Stimulated activated CD8-positive, alpha-beta memory T cell treated with anti-CD3 and anti-CD28 coated beads, Interleukin-15, amount 100 ng/mL, for 4 hours (primary cell): Measurements from ENCODE around the gene IQCK.
"Not testable (repeated sequence)": the region's sequence is repeated elsewhere in the genome, so short reads cannot be mapped to it uniquely, and the experiment has no call there.

Experiments used
- DNase-seq, 2 donors: peaks; one replicate each; pipeline ENCODE4 v3.0.0-alpha.2; 2020; ENCODE audit warnings: low read depth in 2 of 2

IQCK gene

DNA sequence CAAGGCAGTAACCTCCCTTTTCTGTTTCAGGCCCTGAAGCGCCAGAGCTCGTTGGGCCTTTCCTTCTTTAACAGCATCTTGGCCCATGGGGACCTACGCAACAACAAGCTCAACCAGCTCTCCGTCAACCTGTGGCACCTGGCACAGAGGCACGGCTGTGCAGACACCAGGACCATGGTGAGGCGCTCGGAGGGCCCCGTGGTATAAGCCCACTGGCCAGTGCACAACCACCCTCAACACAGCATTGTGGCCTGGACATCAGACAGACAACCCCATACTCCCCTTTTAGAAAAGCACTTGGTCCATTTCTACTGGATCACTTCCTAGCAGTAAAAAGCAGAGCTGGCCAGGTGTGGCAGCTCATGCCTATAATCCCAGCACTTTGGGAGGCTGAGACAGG, 18.6 kb upstream of the IQCK start:
- DNase-seq: no peak

DNA sequence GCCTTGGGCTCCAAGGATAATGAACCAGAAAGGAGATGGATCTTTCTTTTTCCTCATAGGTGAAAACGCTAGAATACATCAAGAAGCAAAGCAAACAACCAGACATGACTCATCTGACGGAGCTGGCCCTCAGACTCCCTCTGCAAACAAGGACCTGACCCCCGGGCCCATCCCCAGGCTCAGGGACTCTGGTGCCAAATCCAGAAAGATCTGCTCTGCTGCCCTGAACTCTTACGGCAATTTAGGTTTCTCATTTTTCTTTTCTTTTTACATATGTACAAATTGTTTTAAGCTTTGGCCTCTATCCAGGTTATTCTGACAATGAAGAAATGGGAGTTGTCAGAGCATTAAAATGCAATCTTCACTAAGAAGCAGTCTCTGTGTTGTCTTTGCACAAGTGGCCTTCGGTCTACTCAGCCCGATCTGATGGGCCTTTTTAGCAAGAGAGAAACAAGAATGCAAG, 17.7 kb upstream of the IQCK start:
- DNase-seq: no peak

- no peak for DNase-seq
Observed at GRCh38 chr16:19701091-19701490, 17.0 kb upstream of the IQCK start.

DNA sequence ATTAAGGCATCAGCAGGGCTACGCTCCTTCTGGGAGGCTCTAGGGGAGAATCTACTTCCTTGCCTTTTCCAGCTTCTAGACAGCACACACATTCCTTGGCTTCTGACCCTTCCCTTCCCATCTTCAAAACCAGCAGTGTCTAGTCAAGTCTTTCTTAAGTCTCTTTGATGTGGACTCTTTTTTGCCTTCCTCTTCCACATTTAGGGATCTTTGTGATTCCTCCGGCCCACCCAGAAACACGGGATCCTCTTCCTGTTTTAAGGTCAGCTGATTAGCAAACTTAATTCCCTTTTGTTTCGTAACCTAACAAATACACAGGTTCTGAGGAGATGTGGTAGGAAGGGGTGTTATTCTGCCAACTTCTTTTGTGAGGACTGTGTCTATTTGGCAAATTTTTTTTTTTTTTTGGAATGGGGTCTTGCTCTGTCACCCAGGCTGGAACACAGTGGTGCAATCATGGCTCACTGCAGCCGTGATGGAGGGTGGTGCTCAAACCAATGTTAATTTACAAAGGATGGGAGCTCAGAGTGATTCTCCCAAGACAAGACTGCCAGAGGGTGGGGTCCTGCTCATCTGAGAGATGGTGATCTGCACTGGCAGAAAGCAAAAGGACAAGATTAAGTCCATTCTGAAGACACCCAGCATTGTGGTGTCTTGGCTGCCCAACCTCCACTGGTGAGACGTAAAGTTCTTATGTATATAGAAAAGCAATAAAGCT, 14.7 kb upstream of the IQCK start:
- DNase-seq: no peak

- DNase-seq: no peak
Observed at GRCh38 chr16:19704321-19705145, 13.5 kb upstream of the IQCK start.

GRCh38 chr16:19705146-19705501, 12.9 kb upstream of the IQCK start:
- DNase-seq: no peak

DNA sequence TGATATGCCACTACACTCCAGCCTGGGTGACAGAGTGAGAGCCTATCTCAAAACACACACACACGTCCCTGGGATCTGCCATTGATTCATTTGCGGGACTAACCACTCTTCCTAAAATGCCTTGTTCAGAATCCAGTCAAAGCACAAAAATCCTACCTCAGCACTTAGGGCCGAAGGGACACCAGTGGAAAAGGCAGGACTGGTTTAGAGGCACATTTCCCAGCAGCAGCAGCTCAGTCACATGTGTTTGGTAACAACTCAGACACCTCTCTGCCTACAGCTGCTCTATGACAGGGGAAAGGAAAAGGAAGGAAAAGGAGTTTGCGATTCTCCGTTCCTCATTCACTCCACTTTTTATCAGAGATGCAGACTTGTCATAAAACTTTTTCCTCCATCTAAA, 12.2 kb upstream of the IQCK start:
- no peak for DNase-seq

- no peak for DNase-seq
Observed at GRCh38 chr16:19706846-19707245, 11.2 kb upstream of the IQCK start.

GRCh38 chr16:19707569-19708295, 10.3 kb upstream of the IQCK start:
- DNase-seq: no peak

- DNase-seq: no peak
Observed at GRCh38 chr16:19708296-19709205, 9.5 kb upstream of the IQCK start.

DNA sequence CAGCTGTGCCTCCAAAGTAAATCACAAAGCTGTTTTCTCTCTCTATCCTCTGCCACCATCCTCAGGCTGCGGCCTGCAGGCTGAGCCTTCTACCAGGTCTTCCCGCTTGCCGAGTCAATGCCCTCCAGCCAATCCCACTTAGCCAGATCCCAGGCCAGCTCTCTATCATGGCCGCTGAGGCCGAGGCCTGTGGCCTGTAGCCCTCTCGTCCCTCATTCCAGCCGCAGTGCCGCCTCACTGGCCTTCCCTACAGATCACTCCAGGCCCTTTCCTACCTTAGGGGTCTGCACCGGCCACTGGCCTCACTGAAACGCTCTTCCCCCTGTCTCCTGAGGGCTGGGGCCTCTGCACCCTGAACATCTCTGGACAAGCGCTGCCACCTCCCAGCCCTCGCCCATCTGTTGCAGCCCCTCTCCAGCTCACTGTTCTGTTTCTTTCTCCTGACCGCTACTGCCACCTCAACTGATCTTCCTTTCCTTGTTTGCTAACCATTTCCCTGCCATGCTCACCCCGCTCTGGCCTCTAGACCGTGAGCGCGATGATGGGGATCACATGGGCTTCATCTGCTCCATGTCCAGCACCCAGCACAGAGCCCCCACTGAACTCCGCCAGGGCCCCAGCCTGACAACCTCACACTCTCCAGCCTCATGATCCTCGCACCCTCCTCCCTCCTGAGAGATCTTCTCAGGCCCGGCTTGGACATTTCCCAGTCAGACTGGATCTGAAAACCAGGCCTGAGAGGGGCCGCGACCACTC, 8.5 kb upstream of the IQCK start:
- no peak for DNase-seq

- no peak for DNase-seq
Observed at GRCh38 chr16:19710191-19710908, 7.7 kb upstream of the IQCK start.

DNA sequence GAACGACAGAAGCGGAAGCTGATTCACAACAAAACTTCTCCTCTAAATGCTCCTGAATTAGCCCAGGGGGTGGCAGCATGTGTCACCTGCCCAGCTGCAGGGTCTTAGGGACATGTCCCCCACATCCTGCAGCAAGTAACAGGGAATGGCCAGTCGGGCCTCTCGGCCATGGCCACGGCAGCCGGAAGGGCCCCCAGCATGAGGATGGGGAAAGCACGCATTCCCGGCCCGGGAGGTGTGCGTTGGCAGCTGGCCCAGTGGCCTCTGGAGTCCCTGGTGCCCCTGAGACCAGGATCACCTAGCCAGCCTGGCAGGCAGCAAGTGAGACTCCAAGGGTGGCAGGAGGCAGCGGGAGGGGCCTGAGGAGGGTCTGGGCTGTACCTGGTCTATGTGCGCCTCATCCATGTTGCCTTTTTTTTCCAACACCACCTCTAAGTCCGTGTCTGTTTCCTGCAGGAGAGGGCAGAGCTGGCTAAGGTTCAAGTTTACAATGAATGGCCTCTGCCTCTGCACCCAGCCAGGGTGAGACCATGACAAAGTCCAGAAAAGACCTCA, 7.0 kb upstream of the IQCK start:
- DNase-seq: no peak

DNA sequence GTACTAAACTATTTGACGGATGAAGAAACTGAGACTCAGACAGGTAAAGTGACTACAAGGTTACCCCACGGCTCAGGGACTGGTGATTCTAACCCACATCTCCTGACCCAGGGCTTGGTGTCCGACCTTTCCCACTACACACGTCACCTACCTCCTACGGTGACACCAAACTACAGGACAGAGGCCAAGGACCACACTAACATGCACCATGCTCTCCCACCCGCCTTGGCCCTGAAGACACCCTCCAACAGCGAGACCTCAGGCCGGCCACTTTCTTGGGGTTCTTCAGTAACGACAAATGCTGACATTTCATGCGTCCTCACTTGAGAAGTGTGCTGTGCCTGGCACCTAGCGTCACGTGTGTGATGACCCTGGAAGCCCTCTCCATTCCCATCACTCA, 6.4 kb upstream of the IQCK start:
- DNase-seq: no peak

GRCh38 chr16:19712418-19713058, 5.5 kb upstream of the IQCK start:
- no peak for DNase-seq

DNA sequence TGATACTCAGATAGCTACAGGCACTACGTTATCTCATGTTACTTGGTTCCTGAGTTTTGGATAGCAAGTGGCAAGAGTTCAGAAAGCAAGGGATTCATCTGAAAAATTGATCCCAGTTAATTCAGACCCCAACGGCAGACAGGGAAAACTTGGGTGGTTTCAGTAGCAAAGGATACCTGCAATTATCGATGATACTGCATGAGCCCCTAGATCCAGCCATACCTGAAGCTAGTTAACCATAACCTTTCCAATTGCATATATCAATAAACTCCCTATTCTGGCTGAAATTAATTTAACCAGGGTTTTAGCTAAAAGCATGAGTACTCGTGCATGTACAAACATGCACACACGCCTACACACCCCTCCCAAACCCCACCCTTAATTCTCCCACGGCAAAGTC, 4.4 kb upstream of the IQCK start:
- DNase-seq: no peak

DNA sequence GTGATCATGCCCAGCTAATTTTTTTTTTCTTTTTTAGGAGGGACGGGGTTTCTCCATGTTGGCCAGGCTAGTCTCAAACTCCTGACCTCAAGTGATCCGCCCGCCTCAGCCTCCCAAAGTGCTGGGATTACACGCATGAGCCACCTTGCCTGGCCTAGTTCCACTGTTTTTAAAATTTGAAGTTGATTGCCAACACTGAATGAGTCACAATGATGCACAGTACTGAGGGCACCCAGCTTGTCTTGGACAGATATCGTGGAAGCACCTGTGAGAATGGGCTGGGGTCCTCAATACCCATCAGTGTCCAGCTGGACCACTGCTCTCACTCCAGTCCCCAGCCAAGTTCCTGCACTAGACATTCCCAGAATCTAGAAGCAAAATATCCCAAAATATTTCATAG, 2.5 kb upstream of the IQCK start:
- DNase-seq: no peak

DNA sequence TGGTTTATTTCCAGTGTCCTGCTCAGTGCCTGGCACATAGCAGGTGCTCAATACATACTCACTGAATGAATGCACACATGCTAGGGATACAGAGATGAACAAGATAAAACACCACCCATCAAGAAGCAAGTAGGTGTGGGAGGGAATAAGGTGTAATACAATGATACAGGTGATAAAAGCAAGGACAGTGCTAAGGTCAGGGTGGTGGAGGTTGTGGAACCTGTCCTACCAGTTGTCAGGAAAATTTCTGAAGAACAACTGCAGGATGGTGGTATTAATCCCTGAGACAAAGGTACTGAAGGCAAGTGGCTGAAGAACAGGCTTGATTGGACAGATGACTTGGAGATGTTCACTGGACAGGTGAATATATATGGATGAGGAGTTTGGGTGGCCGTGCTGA, 1.9 kb upstream of the IQCK start:
- DNase-seq: no peak

DNA sequence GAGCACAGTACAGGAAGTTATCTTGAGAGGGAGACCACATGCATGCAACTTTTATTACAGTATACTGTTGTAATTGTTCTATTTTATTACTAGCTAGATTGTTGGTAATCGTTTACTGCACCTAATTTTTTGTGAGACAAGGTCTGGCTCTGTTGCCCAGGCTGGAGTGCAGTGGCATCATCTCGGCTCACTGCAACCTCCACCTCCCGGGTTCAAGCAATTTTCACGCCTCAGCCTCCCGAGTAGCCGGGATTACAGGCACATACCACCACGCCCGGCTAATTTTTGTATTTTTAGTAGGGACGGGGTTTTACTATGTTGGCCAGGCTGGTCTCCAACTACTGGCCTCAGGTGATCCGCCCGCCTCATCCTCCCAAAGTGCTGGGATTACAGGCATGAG, 1.3 kb upstream of the IQCK start:
- DNase-seq: not testable (repeated sequence)
